SK-N-SH treated with all-trans-retinoic acid at 6 μM for 48 hours (cell line): ENCODE measurements around the gene MOCS1.

Experiments
- ATAC-seq: fragments of 200-7000 bp; cut with Tn5 transposase; 3 replicates; pipeline ENCODE4 v1.9.1; 2020; ENCODE audit warnings: mild to moderate bottlenecking, moderate library complexity
- ARNTL ChIP-seq: fragments of 450-650 bp; formaldehyde crosslinking; IDR thresholded peaks from 2 replicates; pipeline ENCODE4 v1.5.0; 2020; ENCODE audit warnings: low read depth, mild to moderate bottlenecking, moderate library complexity, borderline replicate concordance
- BACH2 ChIP-seq: fragments of 250-450 bp; sonication (Bioruptor Pico); IDR thresholded peaks from 2 replicates; pipeline ENCODE4 v1.9.0; 2021; ENCODE audit warnings: mild to moderate bottlenecking, borderline replicate concordance
- CSDC2 ChIP-seq: fragments of 250-450 bp; sonication (Bioruptor Pico); IDR thresholded peaks from 2 replicates; pipeline ENCODE4 v1.5.0; 2020; ENCODE audit warnings: mild to moderate bottlenecking, moderate library complexity
- ESRRG ChIP-seq: fragments of 250-450 bp; sonication (Bioruptor Pico); IDR thresholded peaks from 2 replicates; pipeline ENCODE4 v1.6.1; 2021; ENCODE audit warnings: mild to moderate bottlenecking
- GLIS3 ChIP-seq: fragments of 250-450 bp; sonication (Bioruptor Pico); IDR thresholded peaks from 2 replicates; pipeline ENCODE4 v1.5.0; 2020; ENCODE audit warnings: mild to moderate bottlenecking, moderate library complexity
- ISL1 ChIP-seq: fragments of 250-450 bp; sonication (Bioruptor Pico); IDR thresholded peaks from 2 replicates; pipeline ENCODE4 v2.1.2; 2022; ENCODE audit warnings: mild to moderate bottlenecking, moderate library complexity
- OSR1 ChIP-seq: fragments of 250-450 bp; sonication (Bioruptor Pico); IDR thresholded peaks from 2 replicates; pipeline ENCODE4 v1.8.0; 2022; ENCODE audit warnings: moderate library complexity, mild to moderate bottlenecking, inconsistent platforms
- PPARA ChIP-seq: fragments of 250-450 bp; sonication (Bioruptor Pico); IDR thresholded peaks from 2 replicates; pipeline ENCODE4 v1.5.0; 2020; ENCODE audit warnings: mild to moderate bottlenecking, borderline replicate concordance
- RARB ChIP-seq: fragments of 250-450 bp; sonication (Bioruptor Pico); IDR thresholded peaks from 2 replicates; pipeline ENCODE4 v1.8.0; 2021; ENCODE audit warnings: mild to moderate bottlenecking, moderate library complexity
- SNAI2 ChIP-seq: fragments of 250-450 bp; sonication (Bioruptor Pico); IDR thresholded peaks from 2 replicates; pipeline ENCODE4 v1.5.0; 2020; ENCODE audit warnings: mild to moderate bottlenecking, moderate library complexity
- TCF4 ChIP-seq: fragments of 250-450 bp; sonication (Bioruptor Pico); IDR thresholded peaks from 2 replicates; pipeline ENCODE4 v1.8.0; 2021; ENCODE audit warnings: mild to moderate bottlenecking, moderate library complexity, borderline replicate concordance
- TOX ChIP-seq: fragments of 250-450 bp; sonication (Bioruptor Pico); IDR thresholded peaks from 2 replicates; pipeline ENCODE4 v1.8.0; 2021; ENCODE audit warnings: mild to moderate bottlenecking, moderate library complexity, borderline replicate concordance
- ZC3H10 ChIP-seq: fragments of 250-450 bp; sonication (Bioruptor Pico); IDR thresholded peaks from 2 replicates; pipeline ENCODE4 v1.5.1; 2021; ENCODE audit warnings: mild to moderate bottlenecking, moderate library complexity
- ZFP3 ChIP-seq: fragments of 250-450 bp; sonication (Bioruptor Pico); IDR thresholded peaks from 2 replicates; pipeline ENCODE4 v1.5.0; 2020; ENCODE audit warnings: mild to moderate bottlenecking, moderate library complexity
- ZFP30 ChIP-seq: fragments of 450-650 bp; formaldehyde crosslinking; IDR thresholded peaks from 2 replicates; pipeline ENCODE4 v1.5.0; 2022; ENCODE audit warnings: mild to moderate bottlenecking, moderate library complexity
- ZNF565 ChIP-seq: fragments of 450-650 bp; formaldehyde crosslinking; conservative IDR thresholded peaks from 2 replicates; pipeline ENCODE4 v1.5.0; 2020; ENCODE audit warnings: low read depth, mild to moderate bottlenecking, moderate library complexity
- ZNF70 ChIP-seq: fragments of 450-650 bp; formaldehyde crosslinking; IDR thresholded peaks from 2 replicates; pipeline ENCODE4 v1.5.0; 2020; ENCODE audit warnings: mild to moderate bottlenecking, moderate library complexity
- ZNF8 ChIP-seq: fragments of 450-650 bp; formaldehyde crosslinking; IDR thresholded peaks from 2 replicates; pipeline ENCODE4 v1.5.0; 2020; ENCODE audit warnings: mild to moderate bottlenecking, moderate library complexity
- TF ChIP-seq, protein P1 (sequence below): fragments of 250-450 bp; sonication (Bioruptor Pico); IDR thresholded peaks from 2 replicates; pipeline ENCODE4 v1.5.0; 2020; ENCODE audit warnings: mild to moderate bottlenecking, moderate library complexity
- TF ChIP-seq, protein P2 (sequence below): fragments of 250-450 bp; sonication (Bioruptor Pico); IDR thresholded peaks from 2 replicates; pipeline ENCODE4 v1.8.0; 2021; ENCODE audit warnings: low read depth, mild to moderate bottlenecking, moderate library complexity, borderline replicate concordance
- TF ChIP-seq, protein P3 (sequence below): fragments of 250-450 bp; sonication (Bioruptor Pico); IDR thresholded peaks from 2 replicates; pipeline ENCODE4 v1.8.0; 2020; ENCODE audit warnings: mild to moderate bottlenecking, moderate library complexity, borderline replicate concordance

MOCS1 gene

DNA sequence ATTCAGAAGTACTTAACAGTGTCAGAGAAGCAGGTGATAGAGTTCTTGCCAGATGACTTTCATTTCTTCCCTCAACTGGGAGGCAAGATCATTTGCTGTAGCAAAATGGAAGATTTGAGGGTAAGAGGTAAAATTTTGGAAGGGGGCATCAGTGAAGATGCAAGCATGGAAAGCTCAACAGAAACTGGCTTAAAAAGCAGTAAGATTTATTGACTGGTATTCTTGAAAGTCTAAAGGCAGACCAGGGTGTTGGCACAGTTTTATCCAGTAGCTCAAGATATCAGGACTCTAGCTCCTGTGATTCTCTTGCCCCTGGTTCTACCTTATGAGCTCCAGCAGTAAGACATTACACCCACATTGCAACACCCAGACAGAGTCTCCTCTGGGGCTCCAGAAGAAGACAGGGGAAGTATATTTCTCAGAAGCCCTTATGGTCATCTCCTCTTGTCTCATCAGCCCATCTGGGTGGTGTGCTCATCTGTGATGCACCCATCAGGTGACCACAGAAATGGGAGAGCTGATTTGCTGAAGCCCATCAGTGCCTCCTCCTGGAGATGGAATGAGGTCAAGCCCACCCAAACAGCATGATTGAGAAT lies 16.0 kb upstream of the MOCS1 start:
- no peak for ATAC-seq
- TF ChIP-seq, protein P1, sequence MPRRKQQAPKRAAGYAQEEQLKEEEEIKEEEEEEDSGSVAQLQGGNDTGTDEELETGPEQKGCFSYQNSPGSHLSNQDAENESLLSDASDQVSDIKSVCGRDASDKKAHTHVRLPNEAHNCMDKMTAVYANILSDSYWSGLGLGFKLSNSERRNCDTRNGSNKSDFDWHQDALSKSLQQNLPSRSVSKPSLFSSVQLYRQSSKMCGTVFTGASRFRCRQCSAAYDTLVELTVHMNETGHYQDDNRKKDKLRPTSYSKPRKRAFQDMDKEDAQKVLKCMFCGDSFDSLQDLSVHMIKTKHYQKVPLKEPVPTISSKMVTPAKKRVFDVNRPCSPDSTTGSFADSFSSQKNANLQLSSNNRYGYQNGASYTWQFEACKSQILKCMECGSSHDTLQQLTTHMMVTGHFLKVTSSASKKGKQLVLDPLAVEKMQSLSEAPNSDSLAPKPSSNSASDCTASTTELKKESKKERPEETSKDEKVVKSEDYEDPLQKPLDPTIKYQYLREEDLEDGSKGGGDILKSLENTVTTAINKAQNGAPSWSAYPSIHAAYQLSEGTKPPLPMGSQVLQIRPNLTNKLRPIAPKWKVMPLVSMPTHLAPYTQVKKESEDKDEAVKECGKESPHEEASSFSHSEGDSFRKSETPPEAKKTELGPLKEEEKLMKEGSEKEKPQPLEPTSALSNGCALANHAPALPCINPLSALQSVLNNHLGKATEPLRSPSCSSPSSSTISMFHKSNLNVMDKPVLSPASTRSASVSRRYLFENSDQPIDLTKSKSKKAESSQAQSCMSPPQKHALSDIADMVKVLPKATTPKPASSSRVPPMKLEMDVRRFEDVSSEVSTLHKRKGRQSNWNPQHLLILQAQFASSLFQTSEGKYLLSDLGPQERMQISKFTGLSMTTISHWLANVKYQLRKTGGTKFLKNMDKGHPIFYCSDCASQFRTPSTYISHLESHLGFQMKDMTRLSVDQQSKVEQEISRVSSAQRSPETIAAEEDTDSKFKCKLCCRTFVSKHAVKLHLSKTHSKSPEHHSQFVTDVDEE (CRISPR knock-in tag): no peak
- TF ChIP-seq ZFP3 (CRISPR knock-in tag): no peak
- no peak for TF ChIP-seq TOX
- TF ChIP-seq PPARA (CRISPR knock-in tag): no peak
- TF ChIP-seq ARNTL (CRISPR knock-in tag): no peak
- no peak for TF ChIP-seq BACH2
- TF ChIP-seq ZNF565 (CRISPR knock-in tag): no peak
- no peak for TF ChIP-seq OSR1 (CRISPR knock-in tag)
- TF ChIP-seq TCF4: no peak
- TF ChIP-seq, protein P2, sequence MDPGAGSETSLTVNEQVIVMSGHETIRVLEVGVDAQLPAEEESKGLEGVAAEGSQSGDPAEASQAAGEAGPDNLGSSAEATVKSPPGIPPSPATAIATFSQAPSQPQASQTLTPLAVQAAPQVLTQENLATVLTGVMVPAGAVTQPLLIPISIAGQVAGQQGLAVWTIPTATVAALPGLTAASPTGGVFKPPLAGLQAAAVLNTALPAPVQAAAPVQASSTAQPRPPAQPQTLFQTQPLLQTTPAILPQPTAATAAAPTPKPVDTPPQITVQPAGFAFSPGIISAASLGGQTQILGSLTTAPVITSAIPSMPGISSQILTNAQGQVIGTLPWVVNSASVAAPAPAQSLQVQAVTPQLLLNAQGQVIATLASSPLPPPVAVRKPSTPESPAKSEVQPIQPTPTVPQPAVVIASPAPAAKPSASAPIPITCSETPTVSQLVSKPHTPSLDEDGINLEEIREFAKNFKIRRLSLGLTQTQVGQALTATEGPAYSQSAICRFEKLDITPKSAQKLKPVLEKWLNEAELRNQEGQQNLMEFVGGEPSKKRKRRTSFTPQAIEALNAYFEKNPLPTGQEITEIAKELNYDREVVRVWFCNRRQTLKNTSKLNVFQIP (CRISPR knock-in tag): no peak
- TF ChIP-seq, protein P3, sequence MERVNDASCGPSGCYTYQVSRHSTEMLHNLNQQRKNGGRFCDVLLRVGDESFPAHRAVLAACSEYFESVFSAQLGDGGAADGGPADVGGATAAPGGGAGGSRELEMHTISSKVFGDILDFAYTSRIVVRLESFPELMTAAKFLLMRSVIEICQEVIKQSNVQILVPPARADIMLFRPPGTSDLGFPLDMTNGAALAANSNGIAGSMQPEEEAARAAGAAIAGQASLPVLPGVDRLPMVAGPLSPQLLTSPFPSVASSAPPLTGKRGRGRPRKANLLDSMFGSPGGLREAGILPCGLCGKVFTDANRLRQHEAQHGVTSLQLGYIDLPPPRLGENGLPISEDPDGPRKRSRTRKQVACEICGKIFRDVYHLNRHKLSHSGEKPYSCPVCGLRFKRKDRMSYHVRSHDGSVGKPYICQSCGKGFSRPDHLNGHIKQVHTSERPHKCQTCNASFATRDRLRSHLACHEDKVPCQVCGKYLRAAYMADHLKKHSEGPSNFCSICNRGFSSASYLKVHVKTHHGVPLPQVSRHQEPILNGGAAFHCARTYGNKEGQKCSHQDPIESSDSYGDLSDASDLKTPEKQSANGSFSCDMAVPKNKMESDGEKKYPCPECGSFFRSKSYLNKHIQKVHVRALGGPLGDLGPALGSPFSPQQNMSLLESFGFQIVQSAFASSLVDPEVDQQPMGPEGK (CRISPR knock-in tag): no peak
- TF ChIP-seq ZFP30 (CRISPR knock-in tag): no peak
- no peak for TF ChIP-seq SNAI2 (CRISPR knock-in tag)
- TF ChIP-seq GLIS3 (CRISPR knock-in tag): no peak
- no peak for TF ChIP-seq ZC3H10 (CRISPR knock-in tag)
- TF ChIP-seq CSDC2 (CRISPR knock-in tag): no peak
- TF ChIP-seq, all 23 proteins: peak for 0

DNA sequence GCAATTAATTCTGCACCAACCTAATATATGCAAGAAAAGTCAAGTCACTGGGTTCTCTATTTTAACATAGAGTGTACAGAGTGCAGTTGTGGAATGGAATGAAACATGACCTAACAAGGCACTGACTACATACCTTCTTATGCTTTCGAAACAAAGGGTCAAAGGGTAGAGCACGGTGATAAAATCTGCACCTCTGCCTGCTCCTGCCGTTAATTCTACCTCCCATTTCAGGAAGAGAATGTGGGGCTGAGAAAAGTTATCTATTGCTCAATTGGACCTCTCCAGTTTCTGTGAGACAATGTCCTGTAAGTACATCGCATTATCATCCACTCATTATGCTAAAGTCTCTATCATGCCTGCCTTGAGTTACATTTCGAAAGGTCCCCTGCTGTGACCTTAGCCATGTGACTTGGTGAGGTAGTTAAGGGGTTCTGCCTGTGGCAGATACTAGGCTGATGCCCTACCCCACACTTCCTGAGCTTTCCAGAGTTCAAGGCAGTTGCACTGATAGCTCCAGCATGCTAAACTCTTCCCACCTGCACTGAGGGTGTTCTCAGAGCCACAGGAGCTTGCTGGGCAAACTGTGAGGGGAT lies 14.0 kb upstream of the MOCS1 start:
- ATAC-seq: no peak
- no peak for TF ChIP-seq ZNF70
- no peak for TF ChIP-seq BACH2

DNA sequence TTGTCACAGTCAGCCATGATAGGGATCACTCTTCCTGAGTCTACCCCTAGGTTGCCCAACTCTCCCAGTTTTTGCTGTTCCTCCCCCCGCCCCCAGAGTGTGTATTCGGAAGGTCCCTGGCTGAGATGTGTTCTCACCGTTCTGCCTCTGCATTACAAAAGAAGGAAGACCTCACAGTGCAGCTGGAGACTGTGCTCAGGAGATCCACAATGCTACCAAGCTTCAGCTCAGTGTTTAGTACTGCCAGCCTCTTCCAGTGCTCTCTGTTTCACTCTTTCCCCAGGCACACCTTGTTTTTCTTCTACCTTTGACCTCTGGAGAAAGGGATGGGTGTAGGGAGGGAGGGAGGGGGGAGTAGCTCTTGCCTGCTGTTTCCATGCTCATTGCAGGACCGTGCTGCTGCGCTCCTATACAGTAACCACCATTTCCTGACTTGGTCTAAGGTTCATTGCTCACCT lies 13.4 kb upstream of the MOCS1 start:
- TF ChIP-seq GLIS3 (CRISPR knock-in tag) (no peak), TCF4 (no peak), CSDC2 (CRISPR knock-in tag) (no peak), BACH2 (no peak), ESRRG (CRISPR knock-in tag) (no peak), ZC3H10 (CRISPR knock-in tag) (no peak), ZNF565 (CRISPR knock-in tag) (no peak), RARB (CRISPR knock-in tag) (no peak)
- TF ChIP-seq, protein P3 (CRISPR knock-in tag): no peak
- ATAC-seq: no peak

DNA sequence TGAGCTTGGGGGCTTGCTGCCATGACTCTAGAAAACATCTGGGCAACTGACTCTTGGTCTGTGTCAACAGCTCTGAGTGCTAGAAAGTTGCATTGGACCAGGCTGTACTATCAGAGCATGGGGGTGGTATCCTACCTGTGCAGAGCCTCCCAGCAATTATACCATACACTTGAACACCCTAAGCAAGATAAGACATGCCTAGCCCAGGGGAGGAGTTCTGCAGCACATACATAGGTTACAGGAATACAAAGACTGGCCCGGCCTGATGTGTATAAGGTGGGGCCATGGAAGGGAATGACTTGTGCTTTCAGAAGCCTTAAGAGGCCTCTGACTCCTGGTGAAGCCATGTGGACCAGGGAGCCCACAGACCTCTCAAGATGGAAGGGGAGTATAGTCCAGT lies 11.4 kb upstream of the MOCS1 start:
- ATAC-seq: no peak
- TF ChIP-seq ZFP3 (CRISPR knock-in tag) (no peak), RARB (CRISPR knock-in tag) (no peak), TOX (no peak), SNAI2 (CRISPR knock-in tag) (no peak), GLIS3 (CRISPR knock-in tag) (no peak), ZNF70 (no peak), ZNF565 (CRISPR knock-in tag) (no peak), ZNF8 (CRISPR knock-in tag) (no peak), CSDC2 (CRISPR knock-in tag) (no peak), ISL1 (CRISPR knock-in tag) (no peak), OSR1 (CRISPR knock-in tag) (no peak), ESRRG (CRISPR knock-in tag) (no peak)
- TF ChIP-seq, protein P2 (CRISPR knock-in tag): no peak
- TF ChIP-seq, protein P3 (CRISPR knock-in tag): no peak
